ENCODE data around the gene VASN.

Gene VASN

DNA sequence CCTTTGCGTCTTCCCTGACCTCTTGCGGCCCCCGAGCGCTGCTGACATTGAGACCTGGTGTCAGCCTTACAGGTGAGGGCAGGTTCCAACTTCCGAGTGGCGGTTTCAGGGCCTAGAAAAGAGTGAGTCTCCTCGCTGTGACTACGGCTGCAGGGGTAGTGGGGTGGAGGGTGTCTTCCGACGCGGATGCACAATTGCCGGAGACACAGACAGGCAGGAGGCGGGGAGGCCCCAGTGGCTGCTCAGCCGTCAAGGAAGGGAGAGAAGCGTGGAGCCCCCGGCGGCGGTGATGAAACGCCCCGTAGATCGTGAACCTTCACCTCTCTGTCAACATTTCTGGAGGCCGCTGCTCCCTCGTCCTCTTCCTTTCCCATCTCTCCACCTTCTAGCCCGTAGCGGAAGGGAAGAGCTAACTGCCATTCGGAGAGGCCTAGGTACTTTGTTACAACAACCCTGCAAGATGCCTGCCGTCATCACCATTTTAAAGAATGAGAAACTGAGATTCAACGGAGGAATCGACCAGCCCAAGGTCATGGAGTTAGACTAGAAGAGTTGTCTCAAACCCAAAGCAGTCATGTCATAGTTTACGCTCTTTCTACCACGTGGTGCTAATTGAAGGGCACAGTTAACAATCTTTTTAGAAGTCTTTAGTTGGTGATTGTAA lies 54.5 kb downstream of the VASN start:
- DNase-seq (ENCODE audit: low read depth) = peak; percentile 12

- DNase-seq (ENCODE audit: low read depth) = no peak
These were observed 55.2 kb downstream of the VASN start for GRCh38 chr16:4426722-4427372.

GRCh38 chr16:4428500-4428899 lies 56.9 kb downstream of the VASN start:
- no peak for DNase-seq (ENCODE audit: low read depth)

GRCh38 chr16:4431023-4431422 lies 59.4 kb downstream of the VASN start:
- DNase-seq (ENCODE audit: low read depth) = no peak
